Thymus (tissue), 11 donors: ENCODE results near the gene ITPRID2. TPM values are rescaled to one million over a fixed set of nuclear protein-coding genes. Genes with fewer than 3 reads are reported as not detected.

Experiments
- DNase-seq, 9 donors: peaks; one replicate each; pipeline ENCODE4 v3.0.0-alpha.2; 2013; ENCODE audit warnings: low spot score in 9 of 9, low read depth in 6 of 9, missing footprints in 1 of 9
- H3K27ac ChIP-seq, 2 donors: one replicate each; pipeline ENCODE4 v1.5.1; 2013; ENCODE audit warnings: control low read depth in 1 of 2, low read depth in 1 of 2, low read length in 1 of 2, mild to moderate bottlenecking in 1 of 2, moderate library complexity in 1 of 2
- H3K27me3 ChIP-seq, 2 donors: one replicate each; pipeline ENCODE4 v1.5.1; 2013; ENCODE audit warnings: low read length in 1 of 2; ENCODE audit not compliant: control insufficient read depth in 2 of 2, insufficient read depth in 1 of 2
- H3K36me3 ChIP-seq, 2 donors: one replicate each; pipeline ENCODE4 v1.5.1; 2013; ENCODE audit warnings: low read length in 1 of 2, mild to moderate bottlenecking in 1 of 2, moderate library complexity in 1 of 2; ENCODE audit not compliant: control insufficient read depth in 2 of 2, insufficient read depth in 2 of 2
- H3K4me1 ChIP-seq, 2 donors: one replicate each; pipeline ENCODE4 v1.5.1; 2013; ENCODE audit warnings: low read length in 2 of 2; ENCODE audit not compliant: control insufficient read depth in 2 of 2, insufficient read depth in 2 of 2
- H3K4me3 ChIP-seq, 2 donors: one replicate each; pipeline ENCODE4 v1.5.1; 2013; ENCODE audit warnings: low read length in 2 of 2, control low read depth in 1 of 2, mild to moderate bottlenecking in 1 of 2
- H3K9me3 ChIP-seq, 2 donors: one replicate each; pipeline ENCODE4 v1.5.1; 2013; ENCODE audit warnings: low read length in 1 of 2, mild to moderate bottlenecking in 1 of 2; ENCODE audit not compliant: control insufficient read depth in 2 of 2, insufficient read depth in 1 of 2
- WGBS: extraction: QIAGEN DNeasy Blood & Tissue Kit; methylation state at CpG from one replicate; pipeline ENCODE4 v1.1.7; 2013; 5-methylcytosine and 5-hydroxymethylcytosine counted together
- polyA plus RNA-seq: library from polyadenylated mRNA; stranded (reverse); fragments of 200-250 nt; gene quantifications from one replicate; pipeline ENCODE4 v1.2.3, GENCODE V29; 2013
- total RNA-seq: library from RNA; stranded (reverse); fragments of 120-200 nt; gene quantifications from one replicate; pipeline ENCODE4 v1.2.4, GENCODE V29; 2013
- donor health status: healthy.

Gene ITPRID2
- total and polyA plus RNA-seq, 2 donors = 57.0 to 60.2 TPM

GRCh38 chr2:181978351-181979150 lies 87.0 kb downstream of the ITPRID2 start:
- 96% methylated on average over 2 of the region's 2 CpGs for WGBS
- peaks cover 0 to 12% of the 10 kb centered on the region in 2 donors for H3K36me3 ChIP-seq
- no peaks in the 10 kb centered on the region for H3K4me1 ChIP-seq
- DNase-seq = no peak
- no peak overlapping the region for H3K4me3 ChIP-seq
- no peaks in the 10 kb centered on the region for H3K9me3 ChIP-seq
- no peak overlapping the region for H3K27ac ChIP-seq
- no peaks in the 10 kb centered on the region for H3K27me3 ChIP-seq

Other genes with a start within 250 kb of the ITPRID2 start
- 0.52 TPM for gene CERKL, start 234.6 kb upstream of the ITPRID2 start, total RNA-seq
- 2.4 TPM for gene CERKL, start 234.6 kb upstream of the ITPRID2 start, polyA plus RNA-seq
- gene NEUROD1, start 211.2 kb upstream of the ITPRID2 start, total RNA-seq = 0.09 TPM
- gene NEUROD1, start 211.2 kb upstream of the ITPRID2 start, polyA plus RNA-seq = 0.46 TPM
- gene PPP1R1C, start 94.1 kb downstream of the ITPRID2 start, total RNA-seq = 35.9 TPM
- gene PPP1R1C, start 94.1 kb downstream of the ITPRID2 start, polyA plus RNA-seq = 9.0 TPM